ENCODE data around the gene POLRMT. TPM values are rescaled to one million over a fixed set of nuclear protein-coding genes. Genes with fewer than 3 reads are reported as not detected.
"Not testable (repeated sequence)": the region's sequence is repeated elsewhere in the genome, so short reads cannot be mapped to it uniquely, and the experiment has no call there.

POLRMT gene
- total RNA-seq, 1 donor from 2014 or later: 28.1 TPM

GRCh38 chr19:629515-629914 is 3.8 kb downstream of the POLRMT start:
- not testable (repeated sequence) for DNase-seq (ENCODE audit: low read depth, low spot score)

GRCh38 chr19:628168-628567 is 5.2 kb downstream of the POLRMT start:
- no peak for DNase-seq (ENCODE audit: low read depth, low spot score)

- not testable (repeated sequence) for DNase-seq (ENCODE audit: low read depth, low spot score)
Observed at GRCh38 chr19:626566-626965, 6.8 kb downstream of the POLRMT start.

GRCh38 chr19:625257-625656 is 8.1 kb downstream of the POLRMT start:
- no peak for DNase-seq (ENCODE audit: low read depth, low spot score)

GRCh38 chr19:624433-625109 is 8.8 kb downstream of the POLRMT start:
- no peak for DNase-seq (ENCODE audit: low read depth, low spot score)

GRCh38 chr19:623974-624373 is 9.4 kb downstream of the POLRMT start:
- no peak for DNase-seq (ENCODE audit: low read depth, low spot score)

- no peak for DNase-seq (ENCODE audit: low read depth, low spot score)
Observed at GRCh38 chr19:623175-623916, 10.0 kb downstream of the POLRMT start.

- no peak for DNase-seq (ENCODE audit: low read depth, low spot score)
Observed at GRCh38 chr19:622666-623065, 10.7 kb downstream of the POLRMT start.

- no peak for DNase-seq (ENCODE audit: low read depth, low spot score)
Observed at GRCh38 chr19:621819-622218, 11.5 kb downstream of the POLRMT start.

- DNase-seq (ENCODE audit: low read depth, low spot score): not testable (repeated sequence)
Observed at GRCh38 chr19:621191-621590, 12.1 kb downstream of the POLRMT start.

- no peak for DNase-seq (ENCODE audit: low read depth, low spot score)
Observed at GRCh38 chr19:620166-620862, 13.0 kb downstream of the POLRMT start.

- DNase-seq (ENCODE audit: low read depth, low spot score): no peak
Observed at GRCh38 chr19:619286-620002, 13.9 kb downstream of the POLRMT start.

GRCh38 chr19:618674-619285 is 14.6 kb downstream of the POLRMT start:
- no peak for DNase-seq (ENCODE audit: low read depth, low spot score)

GRCh38 chr19:618247-618619 is 15.1 kb downstream of the POLRMT start:
- no peak for DNase-seq (ENCODE audit: low read depth, low spot score)

GRCh38 chr19:617551-618246 is 15.6 kb downstream of the POLRMT start:
- DNase-seq (ENCODE audit: low read depth, low spot score): no peak

GRCh38 chr19:616747-617526 is 16.4 kb downstream of the POLRMT start:
- no peak for DNase-seq (ENCODE audit: low read depth, low spot score)

- no peak for DNase-seq (ENCODE audit: low read depth, low spot score)
Observed at GRCh38 chr19:616062-616700, 17.2 kb downstream of the POLRMT start.

- DNase-seq (ENCODE audit: low read depth, low spot score): no peak
Observed at GRCh38 chr19:615619-616018, 17.7 kb downstream of the POLRMT start.

Measured in pulmonary artery endothelial cell (primary cell).